Right lobe of liver (tissue), 4 donors: ENCODE results near the gene TTC39C.

Source experiments
- POLR2A ChIP-seq: fragments of 450-650 bp; IDR thresholded peaks from one replicate; pipeline ENCODE4 v1.6.1; 2017; ENCODE audit warnings: antibody characterized with exemption, mild to moderate bottlenecking
- TF ChIP-seq, protein P1 (sequence below), 4 donors: fragments of 200-600 bp in 3 of 4; fragments of 450-650 bp in 1 of 4; IDR thresholded peaks; one replicate each; pipeline versions ENCODE4 v1.5.1 to v1.8.0; 2016 to 2022; ENCODE audit warnings: antibody characterized with exemption in 4 of 4, mild to moderate bottlenecking in 2 of 4
- donor health status: DM: no; HTN: no; CAD: no.
- donor health status: DM: no; HTN: no; CAD: no.
- donor health status: DM: no; HTN: yes; CAD: no.

DNA sequence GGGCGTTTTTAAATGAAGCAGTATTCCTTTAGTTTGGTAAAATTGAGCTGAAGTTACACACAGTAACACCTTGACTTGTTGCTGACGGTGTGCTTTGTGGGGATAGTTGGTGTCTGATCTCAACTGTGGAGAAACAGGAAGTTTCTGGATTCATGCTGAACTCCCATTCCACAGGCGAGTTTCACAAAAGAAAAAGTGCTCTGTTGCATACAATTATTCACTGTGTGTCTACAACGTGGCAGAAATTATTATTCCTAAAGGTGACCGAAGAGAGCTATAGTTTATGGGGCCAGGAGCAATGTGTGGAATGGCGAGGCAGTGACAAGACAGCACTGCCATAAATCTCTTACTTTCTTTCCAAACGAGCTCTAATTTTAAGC, 123.8 kb downstream of the TTC39C start:
- TF ChIP-seq, protein P1, sequence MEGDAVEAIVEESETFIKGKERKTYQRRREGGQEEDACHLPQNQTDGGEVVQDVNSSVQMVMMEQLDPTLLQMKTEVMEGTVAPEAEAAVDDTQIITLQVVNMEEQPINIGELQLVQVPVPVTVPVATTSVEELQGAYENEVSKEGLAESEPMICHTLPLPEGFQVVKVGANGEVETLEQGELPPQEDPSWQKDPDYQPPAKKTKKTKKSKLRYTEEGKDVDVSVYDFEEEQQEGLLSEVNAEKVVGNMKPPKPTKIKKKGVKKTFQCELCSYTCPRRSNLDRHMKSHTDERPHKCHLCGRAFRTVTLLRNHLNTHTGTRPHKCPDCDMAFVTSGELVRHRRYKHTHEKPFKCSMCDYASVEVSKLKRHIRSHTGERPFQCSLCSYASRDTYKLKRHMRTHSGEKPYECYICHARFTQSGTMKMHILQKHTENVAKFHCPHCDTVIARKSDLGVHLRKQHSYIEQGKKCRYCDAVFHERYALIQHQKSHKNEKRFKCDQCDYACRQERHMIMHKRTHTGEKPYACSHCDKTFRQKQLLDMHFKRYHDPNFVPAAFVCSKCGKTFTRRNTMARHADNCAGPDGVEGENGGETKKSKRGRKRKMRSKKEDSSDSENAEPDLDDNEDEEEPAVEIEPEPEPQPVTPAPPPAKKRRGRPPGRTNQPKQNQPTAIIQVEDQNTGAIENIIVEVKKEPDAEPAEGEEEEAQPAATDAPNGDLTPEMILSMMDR (IDR thresholded peaks at IDR 0.05) = no peak
- no peak for TF ChIP-seq POLR2A
